HG03521 (cell line): Measurements from ENCODE around the gene PALD1.
"Not testable (repeated sequence)": the region's sequence is repeated elsewhere in the genome, so short reads cannot be mapped to it uniquely, and the experiment has no call there.

Source experiments
- ATAC-seq: cut with Tn5 transposase; IDR thresholded peaks from one replicate; pipeline ENCODE4 v1.9.1; 2021; ENCODE audit warnings: mild to moderate bottlenecking, moderate library complexity; ENCODE audit not compliant: unreplicated experiment

The PALD1 gene

DNA sequence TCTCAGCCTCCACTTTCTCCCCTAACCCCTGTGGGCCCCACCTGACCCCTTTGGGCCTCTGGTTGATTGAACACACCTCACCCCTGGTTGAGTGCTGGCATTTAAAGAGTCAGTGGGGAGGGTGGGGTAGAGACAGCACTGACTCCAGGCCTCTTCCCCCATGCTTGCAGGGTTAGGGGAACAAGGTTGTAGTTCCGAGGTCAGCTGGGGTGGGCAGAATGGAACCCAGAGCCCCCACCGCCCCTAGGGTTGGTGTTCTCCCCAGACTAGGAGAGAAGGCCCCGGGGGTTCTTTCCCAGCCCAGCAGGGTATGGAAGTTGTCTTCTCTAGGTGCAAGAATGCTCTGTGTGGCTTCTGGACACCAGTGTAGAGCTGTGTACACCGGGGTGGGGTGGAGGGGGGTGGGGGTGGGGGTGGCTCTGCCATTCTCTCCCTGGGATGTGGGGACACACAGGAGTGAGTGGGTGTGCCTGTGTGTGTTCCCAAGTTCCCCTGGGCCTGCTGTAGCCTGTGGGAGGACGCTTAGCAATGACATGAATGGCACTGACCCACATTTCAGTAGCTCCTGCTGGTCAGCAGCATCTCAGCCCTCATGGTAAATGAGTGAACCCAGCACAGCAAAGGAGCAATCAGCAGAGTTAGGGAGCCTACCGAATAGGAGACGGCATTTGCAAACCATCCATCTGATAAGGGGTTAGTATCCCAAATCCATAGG is 90.4 kb downstream of the PALD1 start:
- ATAC-seq = no peak

DNA sequence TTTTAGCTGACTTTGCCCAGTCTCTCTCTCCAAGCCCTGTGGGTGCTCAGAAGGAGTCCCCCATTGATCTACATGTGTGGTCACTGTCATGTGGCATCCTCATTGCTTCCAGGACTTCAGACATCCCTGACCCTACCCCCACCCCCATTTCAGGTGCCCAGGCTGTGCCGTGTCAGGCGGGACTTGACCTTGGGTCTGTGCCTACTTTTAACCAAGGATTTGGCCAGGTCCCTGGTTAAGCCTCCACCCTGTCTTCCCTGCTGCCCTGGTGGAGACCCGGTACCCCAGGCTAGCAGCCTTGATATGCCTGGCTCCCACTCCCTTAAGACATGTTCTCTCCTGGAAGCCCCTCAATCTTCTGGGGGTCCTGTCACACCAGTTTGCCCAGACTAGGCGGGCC is 92.7 kb downstream of the PALD1 start:
- ATAC-seq = no peak

DNA sequence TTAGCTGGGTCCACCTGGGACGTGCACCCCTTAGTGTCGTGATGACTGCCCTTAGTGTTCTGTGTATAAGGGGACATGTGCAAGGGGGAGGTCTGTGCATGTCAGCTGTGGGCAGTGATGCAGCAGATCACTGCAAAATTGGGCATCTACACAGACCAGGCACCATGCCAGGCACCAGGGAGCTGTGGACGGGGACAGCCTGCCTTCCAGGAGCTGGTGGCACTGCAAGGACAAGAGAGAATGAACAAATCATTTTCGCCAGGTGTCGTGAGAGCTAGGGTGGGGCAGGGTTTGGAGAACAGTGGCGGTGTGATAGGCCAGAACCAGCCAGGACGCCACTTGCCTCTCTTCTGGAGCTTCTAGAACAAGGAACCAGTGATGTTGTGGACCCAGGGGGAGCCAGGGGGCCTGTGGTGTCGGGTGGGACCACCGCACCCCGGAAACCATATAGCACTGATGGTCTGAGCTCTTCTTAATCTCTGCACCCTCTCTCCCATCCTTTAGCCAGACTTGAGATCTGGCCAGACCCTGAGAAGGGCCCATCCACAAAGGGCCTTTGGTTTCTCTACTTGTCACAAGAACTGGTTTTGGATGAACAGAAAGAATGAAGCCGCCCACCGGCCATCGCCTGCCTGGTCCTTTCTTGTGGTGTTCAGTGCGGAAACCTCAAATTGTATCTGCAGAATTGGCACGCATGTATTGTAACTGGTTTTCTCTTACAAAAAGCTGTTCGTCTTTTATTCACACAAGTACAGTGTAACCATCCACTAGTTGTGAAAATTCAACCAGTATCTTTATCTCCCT is 93.3 kb downstream of the PALD1 start:
- no peak for ATAC-seq

DNA sequence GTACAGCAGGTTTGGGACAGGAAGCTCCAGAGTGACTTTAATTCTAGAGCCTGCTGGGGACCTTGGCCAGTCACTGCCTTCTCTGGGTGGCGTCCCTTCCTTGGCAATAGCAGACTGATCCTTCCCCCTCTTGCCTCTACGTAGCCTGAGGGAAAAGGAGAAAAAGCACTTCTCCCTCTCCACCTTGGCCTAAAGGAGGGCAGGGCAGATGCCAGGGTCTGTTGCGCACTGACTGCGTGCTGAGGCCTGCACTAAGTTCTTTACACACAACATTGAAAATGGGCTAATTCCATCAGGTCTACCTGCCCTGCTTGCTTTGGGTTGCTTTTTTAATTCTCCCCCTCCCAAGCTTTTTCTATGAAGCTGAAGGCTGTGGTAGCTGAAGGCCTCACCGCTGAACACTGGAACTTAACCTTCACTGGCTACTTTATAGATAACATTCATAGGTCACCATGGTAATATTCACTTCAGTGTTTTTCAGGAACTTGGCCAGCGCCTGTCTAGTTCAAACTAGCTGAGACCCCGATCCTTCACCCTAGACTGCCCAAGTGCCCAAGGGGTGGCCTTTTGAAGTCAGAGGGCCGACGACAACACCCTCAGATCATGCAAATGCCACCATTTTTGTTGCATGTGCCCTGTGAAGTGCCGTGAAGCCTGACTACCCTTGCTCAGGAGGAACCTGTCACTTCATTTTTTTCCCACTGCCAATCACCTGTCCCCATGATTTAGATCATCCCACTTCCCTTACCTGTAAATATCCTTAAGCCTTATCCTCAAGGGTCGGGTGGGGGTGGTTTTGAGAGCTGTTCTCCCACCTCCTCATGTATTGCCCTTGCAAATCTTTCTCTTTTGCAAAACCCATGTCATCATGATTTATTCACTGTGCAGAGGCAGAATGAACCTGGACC is 95.3 kb downstream of the PALD1 start:
- no peak for ATAC-seq

DNA sequence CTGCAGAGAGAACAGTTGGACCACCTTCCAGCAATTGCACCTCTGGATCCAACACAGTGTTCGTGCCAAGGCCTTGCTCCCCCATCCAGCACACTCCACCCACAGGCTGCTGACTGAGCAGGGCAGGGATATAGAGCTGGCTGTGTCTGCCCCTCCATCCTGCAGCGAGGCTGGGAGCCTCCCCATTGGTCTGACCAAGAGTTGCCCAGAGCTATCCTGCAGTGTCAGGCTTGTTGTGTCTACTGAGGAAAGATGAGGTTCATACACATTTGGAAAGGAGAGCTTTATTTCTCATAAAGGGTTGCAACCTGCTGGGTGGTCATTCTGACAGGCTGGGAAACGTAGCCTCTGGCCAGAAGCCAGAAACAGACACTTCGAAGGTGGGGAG is 96.9 kb downstream of the PALD1 start:
- no peak for ATAC-seq

DNA sequence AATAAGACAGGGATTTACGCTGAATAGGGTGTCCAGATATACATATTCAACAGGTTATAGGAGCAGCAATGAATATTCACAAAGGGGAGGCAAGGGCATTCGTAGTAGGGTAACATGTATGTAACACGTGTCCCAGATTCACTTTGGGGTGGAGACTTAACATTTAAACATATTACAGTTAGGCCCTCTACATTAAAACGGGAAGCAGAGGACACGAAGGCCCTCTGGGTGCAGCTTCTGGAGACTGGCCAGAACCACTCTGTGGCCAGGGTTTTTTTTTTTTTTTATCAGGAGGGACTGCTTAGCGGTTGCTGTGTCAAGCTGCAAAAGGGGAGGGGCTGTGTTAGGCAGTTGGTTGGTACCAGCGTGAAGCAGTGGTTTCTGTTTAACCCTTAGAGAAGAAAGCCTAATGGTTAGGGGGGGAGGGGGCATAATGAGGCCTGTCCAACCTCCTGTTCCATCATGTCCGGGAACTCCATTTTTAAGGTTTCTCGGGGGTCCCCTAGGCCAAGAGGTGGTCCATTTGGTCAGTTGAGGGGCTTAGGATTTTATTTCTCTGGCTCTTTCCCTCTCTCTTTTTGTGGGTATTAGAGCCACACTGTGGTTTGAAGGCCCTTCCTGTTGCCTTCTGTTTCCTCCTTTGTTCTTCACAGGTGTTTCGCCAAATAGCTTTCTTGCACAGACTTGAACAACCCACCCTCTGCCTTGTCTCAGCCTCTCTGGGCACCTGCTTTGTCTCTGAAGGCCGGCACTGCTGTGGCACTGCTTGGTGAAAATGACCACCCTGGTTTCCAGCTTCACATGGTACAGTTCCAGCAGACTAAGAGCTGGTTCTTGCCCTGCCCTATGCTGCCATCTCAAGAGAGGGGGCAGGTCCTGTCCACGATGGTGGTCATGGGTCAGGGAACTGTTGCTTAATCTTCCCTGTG is 97.6 kb downstream of the PALD1 start:
- peak; percentile 52 for ATAC-seq

DNA sequence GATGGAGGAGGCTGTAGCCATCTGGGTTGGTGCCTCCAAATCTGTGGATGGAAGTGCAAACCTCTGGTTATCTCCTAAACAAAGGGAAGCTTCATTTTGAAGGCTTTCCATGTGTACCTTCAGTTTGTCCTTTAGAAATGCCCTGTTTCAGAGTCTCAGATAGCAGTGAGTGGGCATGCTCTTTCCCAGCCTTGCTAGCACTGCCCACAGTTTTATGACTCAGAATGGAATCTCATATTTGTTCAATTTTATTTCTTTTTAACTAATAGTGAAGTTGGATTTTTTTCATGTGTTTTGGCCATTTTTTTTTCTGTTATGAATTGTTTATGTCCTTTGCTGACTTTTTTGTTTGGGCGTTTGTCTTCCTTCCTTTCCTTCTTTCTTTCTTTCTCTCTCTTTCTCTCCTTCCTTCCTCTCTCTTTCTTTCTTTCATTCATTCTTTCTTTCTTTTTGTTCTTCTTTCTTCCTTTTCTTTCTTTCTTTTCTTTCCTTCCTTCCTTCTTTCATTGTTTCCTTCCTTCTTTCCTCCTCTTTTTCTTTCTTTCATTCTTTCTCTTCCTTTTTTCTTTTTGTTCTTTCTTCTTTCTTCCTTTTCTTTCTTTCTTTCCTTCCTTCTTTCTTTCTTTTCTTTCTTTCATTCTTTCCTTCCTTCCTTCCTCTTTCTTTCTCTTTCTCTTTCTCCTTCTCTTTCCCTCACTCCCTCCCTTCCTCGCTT is 98.4 kb downstream of the PALD1 start:
- no peak for ATAC-seq

DNA sequence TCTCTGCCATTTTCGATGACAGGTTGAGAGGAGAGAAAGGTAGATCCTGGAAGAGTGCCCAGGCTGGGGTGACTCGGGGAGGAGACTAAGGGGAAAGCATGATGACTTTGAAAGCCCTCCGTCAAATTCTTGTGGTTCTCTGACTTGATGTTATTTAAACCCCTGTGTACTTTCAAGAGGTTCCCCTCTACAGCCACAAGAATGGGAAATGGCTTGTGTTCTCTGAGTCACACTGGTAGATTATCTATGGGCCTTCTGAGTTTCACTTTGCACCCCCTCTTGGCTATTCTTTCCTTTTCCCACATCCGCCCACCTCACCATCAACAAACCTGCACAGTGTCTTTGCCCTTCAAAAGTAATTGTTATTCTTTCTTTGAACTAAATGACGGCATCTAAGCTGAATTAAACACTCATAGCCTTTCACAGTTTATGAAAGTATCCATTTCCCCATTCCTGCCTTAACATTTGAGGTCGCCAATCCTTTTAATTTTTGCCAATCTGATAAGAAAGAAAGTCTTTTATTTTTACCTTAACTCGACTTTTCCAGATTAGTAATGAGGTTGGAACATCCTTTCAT is 99.9 kb downstream of the PALD1 start:
- peak; percentile 49 for ATAC-seq

DNA sequence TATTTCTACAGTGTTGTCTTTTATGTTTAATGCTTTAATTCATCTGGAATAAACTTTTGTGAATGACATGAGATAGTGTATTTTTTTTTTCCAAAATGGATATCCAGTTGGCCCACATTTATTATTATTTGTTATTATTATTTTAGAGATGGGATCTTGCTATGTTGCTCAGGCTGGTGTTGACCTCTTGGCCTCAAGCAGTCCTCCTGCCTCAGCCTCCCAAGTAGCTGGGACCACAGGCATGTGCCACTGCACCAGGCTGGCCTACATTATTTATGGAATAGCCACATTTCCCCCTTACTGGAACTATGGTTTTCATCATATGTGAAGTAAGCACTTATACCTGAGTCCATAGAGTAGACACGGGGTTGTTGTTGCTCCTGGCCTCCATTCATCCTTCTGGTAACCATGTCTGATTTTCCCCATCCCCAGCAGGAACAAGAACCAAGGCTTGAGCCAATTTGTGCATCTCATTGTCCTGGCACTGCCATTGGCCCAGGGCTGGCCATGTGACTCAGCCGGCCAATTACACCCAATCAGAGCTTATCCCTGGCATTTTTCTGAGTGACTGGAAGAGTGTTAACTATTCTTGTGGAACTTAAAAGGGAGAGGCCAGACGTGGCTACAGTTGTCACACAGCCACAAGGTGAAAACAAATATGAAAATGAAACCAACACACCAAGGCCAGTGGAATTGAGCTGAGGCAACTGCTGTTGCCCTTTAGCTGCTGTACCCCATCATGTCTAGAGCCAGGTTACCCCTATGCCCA is 100.9 kb downstream of the PALD1 start:
- ATAC-seq = no peak

DNA sequence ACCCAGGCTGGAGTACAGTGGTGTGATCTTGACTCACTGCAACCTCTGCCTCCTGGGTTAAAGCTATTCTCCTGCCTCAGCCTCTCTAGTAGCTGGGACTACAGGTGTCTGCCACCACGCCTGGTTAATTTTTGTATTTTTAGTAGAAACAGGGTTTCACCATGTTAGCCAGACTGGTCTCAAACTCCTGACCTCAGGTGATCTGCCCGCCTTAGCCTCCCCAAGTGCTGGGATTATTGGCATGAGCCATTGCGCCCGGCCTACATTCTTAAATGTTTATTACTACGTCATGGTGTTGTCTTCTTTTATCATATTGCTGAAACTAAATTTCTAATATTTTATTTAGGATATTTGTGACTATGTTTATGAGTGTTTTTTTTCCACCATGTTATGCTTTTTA is 102.6 kb downstream of the PALD1 start:
- ATAC-seq = not testable (repeated sequence)

DNA sequence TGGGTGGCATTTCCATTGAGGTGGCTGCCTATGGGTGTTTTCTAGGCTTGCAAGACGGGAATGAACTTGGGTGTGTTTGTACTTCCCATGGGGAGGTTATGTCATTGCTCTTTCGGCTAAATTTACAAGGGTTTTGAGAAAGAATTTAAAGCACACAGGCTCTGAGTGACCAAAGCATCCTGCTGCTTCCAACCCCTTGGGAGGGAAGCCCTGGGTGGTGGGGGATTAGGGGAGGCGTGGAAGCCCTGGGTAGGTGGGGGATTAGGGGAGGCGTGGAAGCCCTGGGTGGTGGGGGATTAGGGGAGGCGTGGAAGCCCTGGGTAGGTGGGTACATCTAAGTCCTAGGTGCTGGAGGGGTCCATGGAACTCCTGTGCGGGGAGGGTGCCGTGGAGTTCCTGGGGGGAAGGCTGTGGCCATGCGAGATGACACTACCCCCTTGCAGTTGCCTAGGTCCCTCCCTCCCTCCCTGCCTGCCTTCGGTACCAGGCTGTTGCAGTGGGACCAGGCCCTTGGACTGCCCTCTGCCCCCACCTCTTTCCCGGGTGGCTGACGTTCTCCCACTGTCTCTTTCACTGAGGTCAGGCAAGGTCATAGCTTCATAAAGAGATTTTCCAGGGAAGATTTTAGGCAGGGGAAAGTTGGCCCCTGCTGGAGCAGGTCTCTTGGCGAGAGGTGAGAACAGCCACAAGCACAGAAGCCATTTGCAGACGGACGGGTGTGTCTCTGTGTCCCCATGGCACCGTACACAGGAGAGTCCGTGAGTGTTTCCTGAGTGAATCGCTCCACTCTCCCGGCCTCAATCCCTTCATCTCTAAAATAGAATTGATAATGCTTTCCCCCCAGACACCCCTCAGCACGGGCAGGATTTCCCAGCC is 104.5 kb downstream of the PALD1 start:
- no peak for ATAC-seq

DNA sequence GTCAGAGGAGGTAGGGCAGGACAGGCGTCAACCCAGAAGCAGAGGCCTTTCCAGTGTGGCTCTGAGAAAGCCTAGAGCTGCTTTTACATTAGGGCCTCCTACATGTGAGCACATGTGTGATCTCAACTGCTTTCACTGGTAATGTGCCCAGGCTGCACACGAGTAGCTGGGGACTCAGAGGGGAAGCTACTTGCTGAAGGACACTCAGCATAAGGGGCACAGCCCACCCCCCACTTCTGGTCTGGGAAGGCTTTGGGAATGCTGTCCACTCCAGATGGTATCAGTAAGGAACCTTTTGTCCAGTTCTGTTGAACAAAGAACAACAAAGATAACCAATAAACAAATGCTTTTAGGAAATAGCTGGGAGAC is 105.1 kb downstream of the PALD1 start:
- ATAC-seq = no peak

DNA sequence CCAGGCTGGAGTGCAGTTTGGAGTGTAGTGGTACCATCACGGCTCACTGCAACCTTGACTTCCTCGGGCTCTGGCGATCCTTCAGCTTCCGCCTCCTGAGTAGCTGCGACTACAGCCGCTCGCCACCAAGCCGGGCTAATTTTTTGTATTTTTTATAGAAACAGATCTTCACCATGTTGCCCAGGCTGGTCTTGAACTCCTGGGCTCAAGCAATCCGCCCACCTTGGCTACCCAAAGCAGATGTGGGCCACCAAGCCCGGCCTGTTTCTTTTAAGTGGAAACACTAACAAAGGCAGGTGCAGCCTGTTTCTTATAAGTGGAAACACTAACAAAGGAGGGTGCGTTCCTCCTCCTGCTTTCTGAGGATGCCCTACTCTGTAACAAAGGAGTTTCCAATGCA is 105.8 kb downstream of the PALD1 start:
- no peak for ATAC-seq

DNA sequence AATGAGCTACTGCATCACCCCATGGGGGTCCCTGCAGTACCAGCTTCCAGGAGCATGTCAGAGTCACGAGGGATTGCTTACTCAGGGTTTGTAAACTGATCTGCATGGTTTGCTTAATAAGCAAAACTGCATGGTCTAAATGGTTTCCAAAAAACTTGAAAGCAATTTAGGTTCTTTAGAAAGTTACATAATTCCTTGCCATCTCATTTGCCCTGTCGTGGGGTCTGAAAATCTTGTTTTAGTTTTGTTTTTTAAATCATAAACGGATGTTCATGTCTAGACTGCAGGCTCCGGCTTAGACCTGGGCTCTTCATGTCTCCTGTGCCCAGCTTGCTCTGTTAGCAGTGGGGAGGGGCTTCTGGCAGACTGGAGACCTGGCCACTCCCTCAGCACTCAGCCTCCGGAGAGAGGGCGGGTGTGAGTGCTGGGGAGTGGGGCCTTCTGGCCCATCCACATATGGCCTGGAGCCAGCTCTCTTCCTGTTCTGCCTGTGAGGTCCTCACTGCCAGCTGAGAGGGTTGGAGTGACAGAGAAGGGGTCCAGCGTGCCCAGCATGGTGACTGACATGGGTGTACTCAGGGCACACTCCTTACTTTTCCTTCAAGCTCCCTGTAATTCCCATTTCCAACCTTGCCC is 106.5 kb downstream of the PALD1 start:
- ATAC-seq = no peak

DNA sequence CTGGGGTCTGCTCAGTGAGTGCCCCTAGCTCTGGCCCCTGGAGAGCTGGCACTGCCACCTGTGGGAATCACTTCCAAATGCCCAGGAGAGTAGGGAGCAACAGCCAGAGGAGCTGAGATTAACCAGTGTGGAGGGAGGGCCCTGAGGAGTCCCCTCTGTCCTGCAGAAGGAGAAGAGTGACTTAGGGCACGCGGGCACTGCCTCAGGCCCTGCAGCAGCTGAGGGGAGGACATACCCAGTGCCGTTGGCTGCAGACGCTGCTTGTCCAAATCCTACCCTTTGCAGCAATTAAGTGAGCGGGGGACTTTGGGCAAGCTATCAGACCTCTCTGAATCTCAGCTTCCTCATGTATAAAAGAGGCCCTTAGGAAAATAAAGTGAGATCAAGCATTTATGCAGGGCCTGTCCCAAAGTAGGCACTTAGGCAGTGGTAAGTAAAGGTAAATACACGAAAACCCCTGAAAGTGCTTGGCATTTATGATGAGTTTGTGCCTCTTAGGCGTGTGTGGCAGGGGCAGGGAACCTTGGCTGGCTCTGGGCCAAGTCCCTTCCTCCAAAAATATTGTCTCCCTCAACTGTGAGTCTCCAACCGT is 107.1 kb downstream of the PALD1 start:
- no peak for ATAC-seq

DNA sequence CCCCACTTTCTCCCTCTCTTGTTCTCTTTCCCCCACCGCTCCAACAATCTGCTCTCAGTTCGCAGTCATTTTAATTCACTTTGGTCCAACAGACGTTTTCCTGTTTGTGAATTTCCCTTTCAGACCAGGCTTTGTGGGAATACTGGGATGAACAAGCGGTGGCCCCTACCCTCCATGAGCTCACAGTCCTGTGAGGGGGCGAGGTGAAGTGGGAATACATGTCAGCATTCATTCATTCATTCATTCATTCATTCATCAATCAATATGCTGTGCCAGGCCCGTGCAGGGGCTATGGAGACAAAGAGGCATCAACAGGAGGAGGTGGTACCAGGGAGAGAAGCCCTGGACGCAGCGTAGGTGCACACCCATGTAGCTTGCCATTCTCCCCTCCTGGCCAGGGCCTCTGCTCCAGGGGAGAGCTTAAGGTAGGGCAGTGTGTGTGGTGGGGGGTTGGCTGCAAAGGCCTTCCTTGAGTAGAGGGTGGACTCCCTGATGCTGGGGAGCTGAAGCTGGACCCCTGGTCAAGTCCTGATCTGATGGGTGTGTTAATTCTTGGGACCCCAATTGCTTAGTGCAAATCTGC is 107.9 kb downstream of the PALD1 start:
- no peak for ATAC-seq
